Activated CD4-positive, alpha-beta T cell treated with anti-CD3 and anti-CD28 coated beads, Interleukin-2, amount 50 U/mL, for 48 hours (primary cell): Measurements from ENCODE around the gene GOLGA7B.
"Not testable (repeated sequence)": the region's sequence is repeated elsewhere in the genome, so short reads cannot be mapped to it uniquely, and the experiment has no call there.

Source experiments
- DNase-seq, 2 experiments: peaks; one replicate each; pipeline ENCODE4 v3.0.0-alpha.2; 2020

Gene GOLGA7B

DNA sequence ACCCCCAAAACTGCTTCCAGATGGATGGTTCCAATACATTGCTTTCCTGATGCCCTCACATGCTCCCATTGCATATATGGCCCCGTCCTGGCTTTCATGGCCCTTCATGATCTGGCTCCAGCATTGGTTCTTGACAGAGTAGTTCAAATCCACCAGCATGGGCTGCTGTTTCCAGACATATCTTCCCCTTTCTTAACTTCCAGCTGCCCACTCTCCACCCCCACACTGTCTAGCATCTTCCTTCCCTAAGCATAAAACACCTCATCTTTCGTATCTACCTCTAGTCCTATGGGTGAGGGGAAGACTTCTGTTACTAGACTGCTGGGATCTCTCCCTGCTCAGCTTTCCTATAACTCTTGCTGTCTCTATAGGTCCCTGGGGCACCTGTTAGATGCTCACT is 13.2 kb upstream of the GOLGA7B start:
- no peak for DNase-seq

DNA sequence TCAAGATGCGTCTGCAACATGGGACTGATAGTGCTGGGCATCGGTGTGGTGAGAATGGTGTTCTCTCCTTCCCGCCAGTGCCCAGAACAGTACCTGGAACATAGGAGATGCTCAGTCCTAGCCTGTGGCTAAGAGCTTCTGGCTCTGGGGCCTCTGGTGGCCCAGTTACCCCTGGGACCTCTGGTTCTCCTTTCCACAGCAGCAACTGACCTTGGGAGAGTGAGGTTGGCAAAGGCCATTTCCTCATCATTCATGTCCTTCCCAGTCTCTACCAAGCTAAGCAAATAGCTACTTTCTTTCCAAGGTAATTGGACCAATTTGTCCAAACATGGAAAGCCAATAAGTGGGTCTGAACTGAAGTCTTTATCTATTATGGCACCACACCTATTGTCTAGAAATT is 11.6 kb upstream of the GOLGA7B start:
- DNase-seq = no peak

GRCh38 chr10:97841166-97841565 is 8.5 kb upstream of the GOLGA7B start:
- not testable (repeated sequence) for DNase-seq

GRCh38 chr10:97842114-97842513 is 7.5 kb upstream of the GOLGA7B start:
- not testable (repeated sequence) for DNase-seq

GRCh38 chr10:97842656-97843280 is 6.9 kb upstream of the GOLGA7B start:
- no peak for DNase-seq

DNA sequence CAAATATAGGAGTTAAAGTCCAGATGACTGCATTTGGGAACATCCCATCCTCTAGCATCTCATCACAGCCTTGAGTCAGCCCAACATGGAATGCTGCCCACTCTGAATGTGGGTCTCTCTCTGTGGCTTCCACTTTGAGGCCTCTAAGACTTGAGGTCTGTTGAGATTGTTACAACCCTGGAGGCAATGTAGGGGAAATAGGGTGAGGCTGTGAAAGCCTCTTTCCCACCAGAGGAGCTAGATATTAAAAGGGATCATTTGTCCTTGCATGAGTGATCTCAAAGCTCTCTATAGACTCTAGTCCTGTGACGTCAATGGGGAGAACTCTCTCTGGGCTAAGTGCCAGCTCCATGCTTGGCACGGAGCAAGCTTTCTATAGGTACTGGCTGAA is 6.4 kb upstream of the GOLGA7B start:
- no peak for DNase-seq

DNA sequence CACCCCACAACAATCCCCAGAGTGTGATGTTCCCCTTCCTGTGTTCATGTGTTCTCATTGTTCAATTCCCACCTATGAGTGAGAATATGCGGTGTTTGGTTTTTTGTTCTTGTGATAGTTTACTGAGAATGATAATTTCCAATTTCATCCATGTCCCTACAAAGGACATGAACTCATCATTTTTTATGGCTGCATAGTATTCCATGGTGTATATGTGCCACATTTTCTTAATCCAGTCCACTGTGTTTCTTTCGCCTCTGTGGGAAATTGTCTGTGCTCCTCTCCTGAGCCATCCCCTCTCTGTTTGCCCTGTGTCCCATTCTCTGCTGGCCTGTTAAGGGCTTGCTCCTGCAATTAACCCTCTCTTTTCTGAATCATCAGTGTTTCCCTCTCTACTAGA is 5.7 kb upstream of the GOLGA7B start:
- DNase-seq = not testable (repeated sequence)

GRCh38 chr10:97844678-97845077 is 5.0 kb upstream of the GOLGA7B start:
- DNase-seq = no peak

DNA sequence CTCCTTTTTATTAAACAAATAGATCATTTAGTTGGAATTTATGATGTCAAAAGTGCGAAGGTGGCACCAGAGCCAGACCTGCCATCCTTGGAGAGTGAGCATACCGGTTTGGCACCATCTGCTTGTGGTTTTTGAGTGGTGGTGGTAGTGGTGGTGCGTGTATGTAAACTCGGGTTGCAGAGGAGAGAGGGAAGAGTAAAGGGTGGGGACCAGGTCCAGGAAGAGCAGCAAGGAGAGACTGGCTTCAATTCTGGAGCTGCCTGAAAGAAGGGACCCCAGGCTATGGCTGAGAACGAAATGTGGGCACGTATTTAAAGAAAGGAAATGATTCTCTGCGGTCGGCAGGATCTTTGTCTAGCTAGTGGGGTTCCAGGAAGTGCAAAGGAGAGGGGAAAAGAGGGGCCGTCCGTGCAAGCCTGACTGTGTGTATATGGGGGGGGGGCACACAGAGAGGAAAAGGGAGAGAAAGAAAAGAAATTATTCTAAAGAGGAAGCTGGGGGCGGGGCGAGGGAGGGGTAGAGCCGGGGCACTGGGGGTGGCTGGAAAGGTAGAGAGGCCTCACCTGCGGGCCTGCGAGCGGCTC is 448 bp upstream of the GOLGA7B start:
- DNase-seq = no peak

DNA sequence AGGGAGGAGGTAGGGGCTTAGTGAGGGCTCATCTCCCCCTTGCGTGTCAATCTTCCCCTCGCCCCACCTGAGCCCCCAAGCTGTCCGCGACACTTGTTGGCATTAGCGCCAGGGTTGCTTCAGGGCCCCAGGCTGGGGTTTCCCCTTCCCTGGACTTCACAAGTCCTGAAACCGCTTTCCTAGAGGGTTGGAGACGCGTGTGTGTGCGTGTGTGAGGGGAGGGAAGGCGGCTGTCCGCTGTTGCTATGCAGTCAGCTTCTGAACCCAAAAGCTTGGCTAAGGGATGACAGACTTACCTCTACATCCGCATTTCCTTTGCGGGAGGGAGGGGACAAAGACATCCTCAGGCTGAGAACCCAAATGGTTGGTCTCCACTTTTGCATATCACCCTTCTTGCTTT is 803 bp downstream of the GOLGA7B start:
- peak; percentile 18 to 27 for DNase-seq

DNA sequence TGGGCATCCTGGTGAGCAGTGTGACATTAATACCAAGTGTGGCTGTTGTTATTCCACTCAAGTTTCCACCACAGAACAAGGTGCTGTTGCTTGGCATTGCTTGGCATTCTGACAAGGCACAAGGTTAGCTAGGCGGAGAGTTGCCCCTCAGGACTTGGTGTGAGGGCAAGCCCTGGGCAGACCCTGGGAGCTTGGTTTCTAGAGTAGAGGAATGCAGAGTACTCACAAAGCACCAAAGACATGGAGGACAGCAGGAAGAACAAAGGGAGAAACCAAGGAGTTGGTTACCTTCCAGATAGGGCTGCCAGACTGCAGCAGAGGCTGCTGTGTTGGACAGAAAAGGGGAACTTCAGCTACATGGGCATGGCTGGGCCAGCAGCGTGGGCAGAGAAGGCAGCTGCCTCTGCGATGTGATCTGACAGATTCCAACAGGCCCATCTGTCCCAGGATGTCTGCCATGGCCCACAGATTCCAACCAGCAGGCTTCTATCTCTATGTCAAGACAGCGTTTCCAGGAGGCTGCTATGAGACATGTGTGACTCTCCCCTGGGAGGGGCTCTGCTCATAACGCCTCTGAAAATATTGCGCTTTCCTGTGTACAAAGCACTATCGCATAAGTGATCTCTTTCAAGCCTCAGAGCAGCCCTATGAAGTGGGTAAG is 1.8 kb downstream of the GOLGA7B start:
- peak; percentile 20 to 36 for DNase-seq

DNA sequence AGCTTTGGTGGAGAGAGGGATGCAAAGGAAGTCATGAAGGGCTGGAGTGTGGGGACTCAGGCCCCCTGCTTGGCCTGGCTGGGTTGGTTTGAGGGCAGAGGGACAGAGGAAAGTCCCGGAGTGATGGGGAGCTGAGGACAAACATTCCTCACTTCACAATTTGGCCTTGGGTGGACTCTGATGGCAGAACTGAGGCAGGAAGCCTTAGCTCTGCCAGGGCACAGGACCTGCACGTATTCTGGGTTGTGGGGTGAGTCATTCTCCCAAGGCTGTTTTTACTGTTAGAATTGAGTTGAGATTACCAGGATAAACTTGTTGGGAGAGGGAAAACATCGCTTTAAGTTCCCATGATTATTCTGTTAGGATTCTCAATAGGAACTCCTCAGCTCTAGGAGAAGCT is 2.6 kb downstream of the GOLGA7B start:
- no peak for DNase-seq

DNA sequence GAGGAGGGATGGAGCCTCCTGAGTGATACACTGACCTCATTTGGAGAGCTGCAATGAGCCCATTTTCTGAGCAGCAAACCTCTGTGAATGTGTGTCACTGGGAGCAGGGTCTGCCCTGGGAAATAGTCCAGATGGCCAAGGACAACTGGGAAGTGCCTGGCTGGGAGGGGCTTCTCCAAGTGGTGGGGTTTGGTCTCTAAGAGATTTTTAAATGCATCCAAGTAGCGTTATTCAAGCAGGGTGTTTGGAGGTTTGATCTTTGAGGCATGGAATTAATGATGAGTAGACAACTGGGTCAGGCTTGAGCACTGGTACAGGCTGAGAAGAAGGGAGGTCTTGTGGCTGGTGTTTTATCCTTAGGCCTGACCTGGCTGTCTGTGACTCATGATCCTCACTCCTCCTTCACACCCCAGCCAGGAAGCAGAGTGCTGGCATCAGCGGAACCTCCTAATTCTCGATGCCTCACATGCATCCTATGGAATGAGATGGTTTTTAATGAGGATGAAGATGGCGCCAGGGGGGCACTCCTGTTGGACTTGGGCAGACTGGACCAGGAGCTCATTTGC is 3.3 kb downstream of the GOLGA7B start:
- no peak for DNase-seq

- no peak for DNase-seq
Measured at GRCh38 chr10:97854743-97855142, 5.1 kb downstream of the GOLGA7B start.

- peak in 1 of 2 experiments; percentile 24 for DNase-seq
Measured at GRCh38 chr10:97858001-97858439, 8.4 kb downstream of the GOLGA7B start.

DNA sequence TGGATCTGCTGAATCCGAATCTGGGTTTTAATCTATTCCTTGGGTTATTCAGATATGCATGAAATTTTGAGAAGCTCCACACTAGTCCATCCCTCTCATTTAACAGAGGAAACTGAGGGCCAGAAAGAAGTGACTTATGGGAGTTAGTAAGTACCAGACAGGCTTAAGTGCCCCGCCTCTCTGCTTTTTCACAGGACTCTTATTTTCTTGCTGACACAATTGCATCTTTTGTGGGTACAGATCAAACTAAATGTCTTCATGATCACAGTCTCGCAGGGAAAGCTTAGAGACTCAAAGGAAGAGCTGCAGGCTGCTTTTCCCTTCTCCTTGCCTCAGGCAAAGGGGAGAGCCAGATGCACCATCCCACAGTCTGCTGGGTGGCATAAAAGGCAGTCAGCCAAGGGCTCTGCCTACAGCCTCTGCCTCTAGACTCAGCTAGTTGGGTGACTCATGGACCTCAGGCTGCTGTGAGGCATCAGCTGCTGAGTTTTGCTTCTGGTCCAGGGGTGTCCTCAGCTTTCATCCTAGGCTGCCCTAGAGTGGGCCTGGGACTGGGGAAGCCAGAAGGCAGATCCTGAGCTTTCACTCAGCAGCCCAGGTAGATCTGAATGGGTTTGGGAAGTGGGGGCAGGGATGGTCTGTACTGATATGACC is 11.6 kb downstream of the GOLGA7B start:
- DNase-seq = no peak

DNA sequence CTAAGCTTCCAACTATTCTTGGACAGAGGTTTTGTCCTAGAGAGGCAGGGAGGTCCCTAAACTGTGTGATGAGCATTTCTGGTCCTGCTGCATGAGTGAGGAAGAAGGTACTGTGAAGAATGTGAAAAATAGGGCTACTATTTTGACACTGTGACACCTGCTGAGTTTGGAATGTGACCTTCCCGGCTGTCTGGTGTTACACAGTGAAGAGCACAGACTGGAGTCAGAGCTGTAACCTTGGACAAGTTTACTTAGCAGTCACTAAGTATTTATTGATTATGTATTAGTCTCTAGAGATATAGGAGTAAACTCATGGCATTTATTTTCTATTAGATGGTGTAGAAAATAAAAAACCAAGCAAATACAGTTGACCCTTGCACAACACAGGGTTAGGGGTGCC is 12.3 kb downstream of the GOLGA7B start:
- no peak for DNase-seq

- DNase-seq = no peak
Measured at GRCh38 chr10:97863808-97864207, 14.2 kb downstream of the GOLGA7B start.

GRCh38 chr10:97865488-97865887 is 15.8 kb downstream of the GOLGA7B start:
- DNase-seq = no peak

GRCh38 chr10:97866524-97867219 is 17.0 kb downstream of the GOLGA7B start:
- no peak for DNase-seq

DNA sequence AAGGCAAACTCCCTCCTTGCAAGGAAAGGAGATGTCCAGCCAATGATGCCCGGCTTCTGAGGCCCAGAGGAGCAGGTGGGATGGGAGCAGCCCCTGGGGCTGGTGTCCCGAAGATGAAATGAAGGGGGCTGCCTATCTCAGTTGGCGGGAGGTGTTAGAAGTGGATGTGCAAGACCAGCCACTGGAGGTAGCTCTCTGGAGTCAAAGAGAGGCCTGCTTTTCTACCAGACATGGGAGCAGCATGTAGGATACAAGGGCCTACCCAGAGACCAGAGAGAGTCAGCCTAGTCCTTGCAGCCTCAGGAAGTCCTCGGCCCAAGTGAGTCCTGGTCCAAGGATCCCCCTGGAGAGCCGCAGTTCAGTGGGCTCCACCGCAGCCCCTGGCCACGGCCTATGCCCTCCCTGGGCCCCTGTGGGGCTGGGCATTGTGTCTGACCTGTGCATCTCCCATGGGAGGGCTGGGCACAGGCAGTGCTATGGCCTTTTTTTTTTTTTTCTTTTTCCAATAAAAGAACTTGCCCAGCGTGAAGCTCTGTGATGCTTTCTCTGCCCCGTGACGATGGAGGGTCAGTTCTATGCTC is 17.7 kb downstream of the GOLGA7B start:
- no peak for DNase-seq

GRCh38 chr10:97868134-97868685 is 18.6 kb downstream of the GOLGA7B start:
- DNase-seq = no peak
